Stimulated activated CD4-positive, alpha-beta T cell treated with anti-CD3 and anti-CD28 coated beads, Interleukin-4, amount 100 ng/mL, for 48 hours (primary cell): ENCODE data around the gene ALX1.
"Not testable (repeated sequence)": the region's sequence is repeated elsewhere in the genome, so short reads cannot be mapped to it uniquely, and the experiment has no call there.

Experiments
- DNase-seq, 2 donors: peaks; one replicate each; pipeline ENCODE4 v3.0.0-alpha.2; 2020; ENCODE audit warnings: low read depth in 2 of 2

The ALX1 gene

GRCh38 chr12:85301051-85301450 lies 21.0 kb downstream of the ALX1 start:
- DNase-seq: no peak

GRCh38 chr12:85308374-85308773 lies 28.4 kb downstream of the ALX1 start:
- DNase-seq: no peak

GRCh38 chr12:85309125-85309566 lies 29.1 kb downstream of the ALX1 start:
- DNase-seq: no peak

GRCh38 chr12:85310025-85310424 lies 30.0 kb downstream of the ALX1 start:
- no peak for DNase-seq

- no peak for DNase-seq
Observed at GRCh38 chr12:85310456-85311076, 30.5 kb downstream of the ALX1 start.

GRCh38 chr12:85317866-85318636 lies 38.0 kb downstream of the ALX1 start:
- DNase-seq: not testable (repeated sequence)

- DNase-seq: no peak
Observed at GRCh38 chr12:85322715-85323114, 42.7 kb downstream of the ALX1 start.

- no peak for DNase-seq
Observed at GRCh38 chr12:85325442-85325841, 45.4 kb downstream of the ALX1 start.

GRCh38 chr12:85329913-85330312 lies 49.9 kb downstream of the ALX1 start:
- DNase-seq: no peak

- DNase-seq: no peak
Observed at GRCh38 chr12:85348779-85349178, 68.8 kb downstream of the ALX1 start.

GRCh38 chr12:85350356-85350755 lies 70.3 kb downstream of the ALX1 start:
- no peak for DNase-seq
